ENCODE measurements around the gene IKBKE.

Gene IKBKE

DNA sequence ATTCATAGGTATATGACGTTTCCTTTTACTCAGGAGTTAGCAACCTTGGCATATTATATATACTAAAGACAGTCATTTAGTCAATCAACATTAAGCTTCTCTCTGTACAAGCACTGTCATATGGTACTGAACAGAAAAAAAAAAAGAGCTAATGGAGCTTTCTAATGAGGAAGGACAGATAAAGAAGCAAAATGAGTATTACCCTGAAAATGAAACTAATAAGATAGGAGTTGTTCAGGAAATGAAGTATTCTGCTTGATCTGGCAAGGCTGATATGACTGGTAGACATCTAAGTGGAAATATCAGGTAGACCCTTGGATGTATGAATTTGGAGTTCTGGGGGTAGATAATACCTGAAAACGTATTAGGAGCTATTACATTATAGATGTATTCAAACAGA is 4.3 kb upstream of the IKBKE start:
- TF ChIP-seq, protein P1, sequence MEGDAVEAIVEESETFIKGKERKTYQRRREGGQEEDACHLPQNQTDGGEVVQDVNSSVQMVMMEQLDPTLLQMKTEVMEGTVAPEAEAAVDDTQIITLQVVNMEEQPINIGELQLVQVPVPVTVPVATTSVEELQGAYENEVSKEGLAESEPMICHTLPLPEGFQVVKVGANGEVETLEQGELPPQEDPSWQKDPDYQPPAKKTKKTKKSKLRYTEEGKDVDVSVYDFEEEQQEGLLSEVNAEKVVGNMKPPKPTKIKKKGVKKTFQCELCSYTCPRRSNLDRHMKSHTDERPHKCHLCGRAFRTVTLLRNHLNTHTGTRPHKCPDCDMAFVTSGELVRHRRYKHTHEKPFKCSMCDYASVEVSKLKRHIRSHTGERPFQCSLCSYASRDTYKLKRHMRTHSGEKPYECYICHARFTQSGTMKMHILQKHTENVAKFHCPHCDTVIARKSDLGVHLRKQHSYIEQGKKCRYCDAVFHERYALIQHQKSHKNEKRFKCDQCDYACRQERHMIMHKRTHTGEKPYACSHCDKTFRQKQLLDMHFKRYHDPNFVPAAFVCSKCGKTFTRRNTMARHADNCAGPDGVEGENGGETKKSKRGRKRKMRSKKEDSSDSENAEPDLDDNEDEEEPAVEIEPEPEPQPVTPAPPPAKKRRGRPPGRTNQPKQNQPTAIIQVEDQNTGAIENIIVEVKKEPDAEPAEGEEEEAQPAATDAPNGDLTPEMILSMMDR (conservative IDR thresholded peaks at IDR 0.05; ENCODE audit: control insufficient read depth, insufficient read depth, low read depth, low read length) = no peak
- DNase-seq (ENCODE audit: low read depth) = no peak
- no peak overlapping the region for H3K4me3 ChIP-seq (ENCODE audit: control insufficient read depth, low read depth, low read length)

DNA sequence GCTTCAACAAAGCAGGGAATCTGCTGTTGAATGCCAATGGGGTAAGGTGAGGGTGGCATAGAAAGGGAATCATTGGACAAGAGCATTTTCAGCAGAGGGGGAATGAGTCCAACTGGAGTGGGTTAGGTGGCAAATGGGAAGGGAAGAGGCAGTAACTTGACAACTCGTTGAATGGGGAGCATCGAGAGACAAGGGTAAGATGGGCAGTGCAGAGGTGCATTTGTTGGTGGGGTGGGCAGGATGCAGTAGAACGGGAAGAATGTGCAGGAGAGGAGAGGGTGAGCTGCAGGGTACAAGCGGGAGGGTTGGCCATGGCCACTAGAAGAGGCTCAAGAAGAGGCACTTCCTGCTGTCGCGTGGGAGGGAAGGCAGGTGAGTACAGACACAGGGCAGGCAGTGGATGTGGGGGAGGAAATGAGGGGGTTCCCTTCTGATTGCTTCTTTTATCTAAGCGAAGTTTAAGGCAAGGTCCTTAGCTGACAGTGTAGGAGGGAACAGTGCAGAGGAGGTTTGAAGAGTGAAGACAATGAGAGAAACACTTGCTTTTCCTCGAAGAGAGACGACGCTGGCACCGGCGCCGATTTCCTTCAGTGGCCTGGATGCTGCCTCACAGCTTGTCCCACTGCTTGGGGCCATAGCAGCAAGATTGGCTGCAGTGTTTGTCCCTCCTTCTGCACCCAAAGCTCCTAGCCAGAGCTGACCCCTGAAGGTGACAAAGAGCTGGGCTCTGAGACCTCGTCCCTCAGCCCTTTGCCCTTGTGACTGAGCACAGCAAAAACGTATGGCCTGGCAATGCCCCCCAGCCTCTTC is 3.2 kb upstream of the IKBKE start:
- no peak overlapping the region for H3K4me3 ChIP-seq (ENCODE audit: control insufficient read depth, low read depth, low read length)
- TF ChIP-seq, protein P1 (conservative IDR thresholded peaks at IDR 0.05; ENCODE audit: control insufficient read depth, insufficient read depth, low read depth, low read length) = no peak
- no peak for DNase-seq (ENCODE audit: low read depth)

DNA sequence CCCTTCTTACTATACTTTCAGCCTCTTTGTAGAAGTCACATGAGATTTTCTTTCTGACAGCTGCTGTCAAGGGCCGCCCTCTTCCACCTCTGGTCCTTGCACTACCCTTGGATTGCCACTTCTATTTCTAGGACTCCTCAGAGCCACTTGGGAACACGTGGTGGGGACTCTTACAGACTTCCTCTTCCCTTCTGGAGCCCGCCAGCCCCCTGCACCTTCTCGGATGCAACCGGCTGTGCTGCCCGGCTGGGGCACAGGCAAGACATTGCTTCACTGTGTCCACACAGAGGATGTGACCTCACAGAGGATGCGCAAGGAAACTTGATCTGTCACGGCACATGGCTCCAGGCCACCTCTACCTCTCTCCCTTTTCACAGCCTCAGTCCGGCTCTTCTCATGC is 2.4 kb upstream of the IKBKE start:
- peak; percentile 26 for DNase-seq (ENCODE audit: low read depth)
- TF ChIP-seq, protein P1 (conservative IDR thresholded peaks at IDR 0.05; ENCODE audit: control insufficient read depth, insufficient read depth, low read depth, low read length) = no peak
- H3K4me3 ChIP-seq (ENCODE audit: control insufficient read depth, low read depth, low read length) = no peak overlapping the region

DNA sequence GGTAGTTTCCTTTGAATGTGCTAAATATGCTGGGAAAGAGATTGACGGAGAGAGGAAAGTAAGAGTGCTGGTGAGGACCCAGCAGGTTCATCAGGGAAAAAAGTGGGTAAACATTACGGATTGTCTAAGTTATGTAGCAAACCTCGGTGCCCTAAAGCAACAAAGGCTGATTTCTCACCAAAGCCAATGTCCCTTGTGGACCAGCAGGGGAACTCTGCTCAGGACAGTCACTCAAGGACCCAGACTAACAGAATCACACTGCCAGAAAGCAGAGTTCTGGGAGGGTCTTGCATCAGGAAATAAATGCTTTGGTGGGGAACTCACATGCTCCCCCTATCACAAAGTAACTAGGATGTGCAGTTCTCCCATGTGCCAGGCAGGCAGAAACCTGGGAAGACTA is 1.7 kb upstream of the IKBKE start:
- H3K4me3 ChIP-seq (ENCODE audit: control insufficient read depth, low read depth, low read length) = no peak overlapping the region
- TF ChIP-seq, protein P1 (conservative IDR thresholded peaks at IDR 0.05; ENCODE audit: control insufficient read depth, insufficient read depth, low read depth, low read length) = no peak
- DNase-seq (ENCODE audit: low read depth) = no peak

DNA sequence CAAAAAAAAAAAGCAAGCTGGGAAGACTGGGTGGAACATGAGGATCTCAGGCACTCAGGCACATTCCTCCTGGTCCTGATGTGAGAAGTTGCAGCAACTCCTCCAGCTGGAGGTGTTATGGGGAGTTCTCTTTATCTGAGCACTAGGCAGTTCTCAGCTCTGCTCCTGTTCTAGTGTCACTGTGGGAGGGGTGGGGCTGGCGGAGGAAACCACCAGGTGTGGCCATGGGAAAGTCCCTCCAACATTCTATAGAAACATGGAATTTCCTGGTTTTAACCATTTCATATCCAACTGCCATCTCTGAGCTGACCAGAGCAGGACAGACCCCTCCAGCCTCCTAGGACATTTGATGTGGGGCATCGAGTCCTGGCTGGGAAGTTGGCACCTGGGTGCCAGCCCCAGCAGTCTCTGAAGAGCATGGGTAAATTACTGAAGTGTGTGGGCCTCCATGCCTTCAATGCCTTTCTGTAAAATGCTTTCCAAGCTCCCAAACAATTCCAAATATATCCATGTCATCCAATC is 804 bp upstream of the IKBKE start:
- H3K4me3 ChIP-seq (ENCODE audit: control insufficient read depth, low read depth, low read length) = no peak overlapping the region
- no peak for DNase-seq (ENCODE audit: low read depth)
- TF ChIP-seq, protein P1 (conservative IDR thresholded peaks at IDR 0.05; ENCODE audit: control insufficient read depth, insufficient read depth, low read depth, low read length) = no peak

DNA sequence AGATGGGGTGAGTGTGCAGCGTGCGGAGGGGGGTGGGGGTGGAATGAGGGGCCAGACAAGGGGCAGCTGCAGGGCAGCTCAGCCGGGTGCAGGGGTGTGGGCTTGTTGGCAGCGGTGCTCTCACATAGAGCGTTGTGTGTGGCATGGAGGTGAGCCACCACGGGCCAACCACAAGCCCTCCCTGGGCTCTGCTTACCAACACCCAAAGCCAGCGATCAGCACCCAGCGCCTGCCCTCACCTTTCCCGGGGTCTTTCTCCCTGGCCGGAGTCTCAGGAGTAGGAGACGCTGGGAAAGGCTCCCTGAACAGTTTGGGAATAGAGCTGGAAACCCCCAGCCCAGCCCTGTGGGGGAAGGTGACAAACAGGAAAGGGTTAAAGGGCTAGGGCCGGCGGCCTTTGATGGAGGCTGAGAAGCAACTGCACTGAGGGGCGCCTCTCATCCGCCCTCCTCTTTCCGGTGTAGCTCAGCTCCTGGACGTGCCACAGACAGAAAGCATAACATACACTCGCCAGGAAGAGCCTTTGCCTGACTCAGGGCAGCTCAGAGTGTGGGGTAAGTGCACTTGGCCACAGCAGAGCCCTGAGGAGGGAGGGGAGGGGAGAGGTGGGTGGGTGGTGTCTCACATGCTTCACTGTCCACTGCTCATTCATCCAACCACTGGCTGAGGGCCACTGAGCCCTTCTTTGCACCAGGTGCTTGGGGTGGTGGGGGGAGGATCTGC is 577 bp downstream of the IKBKE start:
- peak overlapping the region; percentile 90 for H3K4me3 ChIP-seq (ENCODE audit: control insufficient read depth, low read depth, low read length)
- DNase-seq (ENCODE audit: low read depth) = peak; percentile 84
- TF ChIP-seq, protein P1 (conservative IDR thresholded peaks at IDR 0.05; ENCODE audit: control insufficient read depth, insufficient read depth, low read depth, low read length) = no peak
